GM23338 (cell line): ENCODE data around the gene CELF4. TPM values are rescaled to one million over a fixed set of nuclear protein-coding genes. Genes with fewer than 3 reads are reported as not detected.

Experiments used
- ATAC-seq: fragments of 200-7000 bp; cut with Tn5 transposase; 3 replicates; pipeline ENCODE4 v1.9.1; 2020
- DNase-seq: peaks from one replicate; pipeline ENCODE4 v3.0.0-alpha.2; 2015; ENCODE audit warnings: low spot score
- H2AFZ ChIP-seq: fragments of 200-600 bp; sonication (generic); 2 replicates; pipeline ENCODE4 v1.8.0; 2016; ENCODE audit warnings: antibody characterized with exemption, mild to moderate bottlenecking, moderate library complexity
- H3F3A ChIP-seq: fragments of 200-600 bp; sonication (generic); replicated peaks from 2 replicates; pipeline ENCODE4 v1.8.0; 2017; ENCODE audit warnings: antibody characterized with exemption, mixed run types, low read depth
- H3K27ac ChIP-seq: fragments of 200-600 bp; sonication (generic); 2 replicates; pipeline ENCODE4 v1.6.1; 2016; ENCODE audit warnings: low read depth
- H3K27me3 ChIP-seq: fragments of 200-600 bp; sonication (generic); 2 replicates; pipeline ENCODE4 v1.8.0; 2016; ENCODE audit warnings: mild to moderate bottlenecking, mixed run types, moderate library complexity; ENCODE audit not compliant: insufficient read depth
- H3K36me3 ChIP-seq: fragments of 200-600 bp; sonication (generic); 2 replicates; pipeline ENCODE4 v1.8.0; 2016; ENCODE audit warnings: mild to moderate bottlenecking; ENCODE audit not compliant: insufficient read depth
- H3K4me1 ChIP-seq: fragments of 200-600 bp; sonication (generic); 2 replicates; pipeline ENCODE4 v1.8.0; 2016; ENCODE audit warnings: mild to moderate bottlenecking, moderate library complexity; ENCODE audit not compliant: insufficient read depth
- H3K4me2 ChIP-seq: fragments of 200-600 bp; sonication (generic); 2 replicates; pipeline ENCODE4 v1.7.1; 2017; ENCODE audit warnings: mixed run types
- H3K4me3 ChIP-seq: fragments of 200-600 bp; sonication (generic); 2 replicates; pipeline ENCODE4 v1.6.1; 2016; ENCODE audit warnings: mixed run types
- H3K79me2 ChIP-seq: fragments of 200-600 bp; sonication (generic); replicated peaks from 2 replicates; pipeline ENCODE4 v1.8.0; 2017; ENCODE audit warnings: mild to moderate bottlenecking; ENCODE audit not compliant: insufficient read depth
- H3K9me2 ChIP-seq: fragments of 200-600 bp; sonication (generic); 2 replicates; pipeline ENCODE4 v1.8.0; 2017; ENCODE audit not compliant: insufficient read depth
- H4K20me1 ChIP-seq: fragments of 200-600 bp; sonication (generic); replicated peaks from 2 replicates; pipeline ENCODE4 v1.8.0; 2017; ENCODE audit warnings: mild to moderate bottlenecking; ENCODE audit not compliant: insufficient read depth
- H3K27ac Mint-ChIP-seq: 2 replicates; pipeline ENCODE4 v1.8.0; 2020; ENCODE audit warnings: inconsistent platforms, mild to moderate bottlenecking, moderate library complexity, mixed read lengths
- H3K27me3 Mint-ChIP-seq: 3 replicates; pipeline ENCODE4 v1.8.0; 2022; ENCODE audit warnings: low read depth, mild to moderate bottlenecking, moderate library complexity, mixed read lengths, inconsistent platforms; ENCODE audit not compliant: insufficient read depth, poor library complexity
- H3K36me3 Mint-ChIP-seq: 3 replicates; pipeline ENCODE4 v1.8.0; 2021; ENCODE audit warnings: low read depth, mild to moderate bottlenecking, inconsistent platforms, moderate library complexity, mixed read lengths
- H3K4me1 Mint-ChIP-seq: 3 replicates; pipeline ENCODE4 v1.8.0; 2020; ENCODE audit warnings: mild to moderate bottlenecking, inconsistent platforms, mixed read lengths
- H3K4me3 Mint-ChIP-seq: 3 replicates; pipeline ENCODE4 v1.8.0; 2021; ENCODE audit warnings: moderate library complexity, mild to moderate bottlenecking, inconsistent platforms, mixed read lengths
- H3K9me3 Mint-ChIP-seq: 3 replicates; pipeline ENCODE4 v1.8.0; 2020; ENCODE audit warnings: moderate library complexity, mild to moderate bottlenecking, inconsistent platforms, mixed read lengths
- CREB1 ChIP-seq: fragments of 250-450 bp; sonication (Bioruptor Pico); IDR thresholded peaks from 2 replicates; pipeline ENCODE4 v1.5.0; 2020; ENCODE audit warnings: low read depth, mild to moderate bottlenecking, moderate library complexity
- EZH2 ChIP-seq: fragments of 200-600 bp; sonication (generic); IDR thresholded peaks from one replicate; pipeline ENCODE4 v1.8.0; 2017; ENCODE audit warnings: antibody characterized with exemption, mild to moderate bottlenecking, low read depth; ENCODE audit not compliant: unreplicated experiment
- EZH2phosphoT487 ChIP-seq: fragments of 200-600 bp; sonication (generic); IDR thresholded peaks from one replicate; pipeline ENCODE4 v1.8.1; 2018; ENCODE audit warnings: antibody characterized with exemption; ENCODE audit not compliant: unreplicated experiment
- JUNB ChIP-seq: IDR thresholded peaks from one replicate; pipeline ENCODE4 v1.6.1; 2016; ENCODE audit warnings: antibody characterized with exemption; ENCODE audit not compliant: unreplicated experiment
- NANOG ChIP-seq: IDR thresholded peaks from 2 replicates; pipeline ENCODE4 v1.6.1; 2016; ENCODE audit warnings: antibody characterized with exemption, borderline replicate concordance
- POLR2AphosphoS5 ChIP-seq: IDR thresholded peaks from 2 replicates; pipeline ENCODE4 v1.6.1; 2016; ENCODE audit warnings: antibody characterized with exemption, low read depth
- ZNF114 ChIP-seq: fragments of 250-450 bp; sonication (Bioruptor Pico); IDR thresholded peaks from 2 replicates; pipeline ENCODE4 v1.5.0; 2020; ENCODE audit warnings: mild to moderate bottlenecking, moderate library complexity
- polyA plus RNA-seq: library from polyadenylated mRNA; unstranded; fragments of >200 nt; fragmentation: Nextera tagmentation; extraction: Ambion mirVana; gene quantifications from 2 replicates; pipeline ENCODE4 v1.2.1, GENCODE V29; 2016
- total RNA-seq: library from RNA; depleted of rRNA; stranded (reverse); fragments of >200 nt; shearing (Covaris generic); gene quantifications from 2 replicates; pipeline ENCODE4 v1.2.3, GENCODE V29; 2014
- TF ChIP-seq, protein P1 (sequence below), 2 experiments: fragments of 200-600 bp in 1 of 2; sonication (generic) in 1 of 2; conservative IDR thresholded peaks; 2 replicates each; pipeline versions ENCODE4 v1.5.1 to v1.6.1; 2016 to 2017; ENCODE audit warnings: antibody characterized with exemption in 2 of 2, low read depth in 2 of 2, mild to moderate bottlenecking in 2 of 2, moderate library complexity in 1 of 2

The CELF4 gene
- total and polyA plus RNA-seq, 2 experiments from 2014 or later = 2.6 to 6.7 TPM

DNA sequence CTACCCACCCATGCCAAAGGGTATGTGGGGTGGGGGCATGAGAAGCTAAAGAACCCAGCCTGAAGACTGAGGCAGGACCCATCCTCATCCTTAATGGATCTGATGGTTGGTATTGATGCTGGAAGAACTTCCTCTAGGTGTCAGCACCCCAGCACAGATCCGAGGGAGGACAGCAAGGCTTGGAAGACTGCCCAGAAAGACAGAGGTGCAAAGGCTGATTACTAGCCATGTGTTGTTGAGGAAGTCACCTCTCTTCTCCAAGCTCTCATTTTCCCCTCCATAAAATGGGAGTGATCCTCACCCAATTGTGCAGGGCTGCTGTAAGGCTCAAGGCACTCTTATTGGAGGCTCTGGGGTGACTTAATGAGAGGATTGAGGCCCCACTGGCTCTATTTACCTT, 256.5 kb downstream of the CELF4 start:
- Mint-ChIP-seq H3K9me3 (no peaks in the 10 kb centered on the region), H3K27ac (no peak overlapping the region), H3K36me3 (no peaks in the 10 kb centered on the region), H3K4me1 (peaks cover 3% of the 10 kb centered on the region; the same call in 1 of the 3 replicates), H3K4me3 (no peak overlapping the region), H3K27me3 (peaks cover 5% of the 10 kb centered on the region)
- Histone ChIP-seq H3K27me3 (no peaks in the 10 kb centered on the region), H3K27ac (no peak overlapping the region), H3F3A (no peaks in the 10 kb centered on the region), H3K4me1 (no peaks in the 10 kb centered on the region), H2AFZ (no peak overlapping the region), H3K4me2 (no peak overlapping the region), H4K20me1 (no peaks in the 10 kb centered on the region), H3K36me3 (no peaks in the 10 kb centered on the region), H3K4me3 (no peak overlapping the region), H3K79me2 (no peaks in the 10 kb centered on the region), H3K9me2 (0 out of 2 replicates have a peak, but pooled peaks cover 6% of the 10 kb centered on the region)
- ATAC-seq (no peak), DNase-seq (no peak)
- TF ChIP-seq NANOG = no peak
- TF ChIP-seq, protein P1, sequence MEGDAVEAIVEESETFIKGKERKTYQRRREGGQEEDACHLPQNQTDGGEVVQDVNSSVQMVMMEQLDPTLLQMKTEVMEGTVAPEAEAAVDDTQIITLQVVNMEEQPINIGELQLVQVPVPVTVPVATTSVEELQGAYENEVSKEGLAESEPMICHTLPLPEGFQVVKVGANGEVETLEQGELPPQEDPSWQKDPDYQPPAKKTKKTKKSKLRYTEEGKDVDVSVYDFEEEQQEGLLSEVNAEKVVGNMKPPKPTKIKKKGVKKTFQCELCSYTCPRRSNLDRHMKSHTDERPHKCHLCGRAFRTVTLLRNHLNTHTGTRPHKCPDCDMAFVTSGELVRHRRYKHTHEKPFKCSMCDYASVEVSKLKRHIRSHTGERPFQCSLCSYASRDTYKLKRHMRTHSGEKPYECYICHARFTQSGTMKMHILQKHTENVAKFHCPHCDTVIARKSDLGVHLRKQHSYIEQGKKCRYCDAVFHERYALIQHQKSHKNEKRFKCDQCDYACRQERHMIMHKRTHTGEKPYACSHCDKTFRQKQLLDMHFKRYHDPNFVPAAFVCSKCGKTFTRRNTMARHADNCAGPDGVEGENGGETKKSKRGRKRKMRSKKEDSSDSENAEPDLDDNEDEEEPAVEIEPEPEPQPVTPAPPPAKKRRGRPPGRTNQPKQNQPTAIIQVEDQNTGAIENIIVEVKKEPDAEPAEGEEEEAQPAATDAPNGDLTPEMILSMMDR (conservative IDR thresholded peaks at IDR 0.05; ENCODE audit: low read depth in 2 of 2) = peak in 1 of 2 experiments; percentile 28; a peak in 2 of 4 replicates

DNA sequence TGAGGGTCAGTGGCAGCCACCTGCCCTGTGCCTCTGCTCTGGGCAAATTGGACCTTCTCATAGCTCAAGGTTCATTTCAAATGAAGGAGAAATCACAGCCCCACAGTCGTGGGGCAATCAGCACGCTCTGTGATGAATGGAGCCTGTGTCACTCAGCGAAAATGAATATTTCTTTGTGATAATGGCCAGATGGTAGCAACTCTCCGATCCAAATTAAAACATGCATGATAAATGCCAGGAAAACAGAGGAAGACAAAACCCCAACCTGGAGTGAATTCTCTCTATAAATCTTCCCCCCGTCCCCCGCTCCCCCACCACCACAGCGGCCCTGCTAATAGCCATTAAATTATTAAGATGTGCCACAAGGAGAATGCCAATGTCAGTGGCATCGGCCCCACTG, 258.4 kb downstream of the CELF4 start:
- H3K4me1 Mint-ChIP-seq = peaks cover 3% of the 10 kb centered on the region; the same call in 1 of the 3 replicates
- no peaks in the 10 kb centered on the region for H3F3A ChIP-seq
- no peak for DNase-seq
- H3K27me3 ChIP-seq = no peaks in the 10 kb centered on the region
- H3K27ac Mint-ChIP-seq = no peak overlapping the region
- no peak overlapping the region for H3K4me3 Mint-ChIP-seq
- H2AFZ ChIP-seq = no peak overlapping the region
- no peaks in the 10 kb centered on the region for H3K4me1 ChIP-seq
- no peaks in the 10 kb centered on the region for H3K79me2 ChIP-seq
- TF ChIP-seq, protein P1 (conservative IDR thresholded peaks at IDR 0.05; ENCODE audit: low read depth in 2 of 2) = no peak
- TF ChIP-seq JUNB = no peak
- no peak for ATAC-seq
- no peaks in the 10 kb centered on the region for H3K36me3 ChIP-seq
- no peaks in the 10 kb centered on the region for H3K9me3 Mint-ChIP-seq
- no peak overlapping the region for H3K4me3 ChIP-seq
- peaks cover 10% of the 10 kb centered on the region for H3K27me3 Mint-ChIP-seq
- no peaks in the 10 kb centered on the region for H3K36me3 Mint-ChIP-seq
- no peak overlapping the region for H3K4me2 ChIP-seq
- H3K9me2 ChIP-seq = 0 out of 2 replicates have a peak, but pooled peaks cover 6% of the 10 kb centered on the region
- no peak overlapping the region for H3K27ac ChIP-seq
- no peaks in the 10 kb centered on the region for H4K20me1 ChIP-seq

DNA sequence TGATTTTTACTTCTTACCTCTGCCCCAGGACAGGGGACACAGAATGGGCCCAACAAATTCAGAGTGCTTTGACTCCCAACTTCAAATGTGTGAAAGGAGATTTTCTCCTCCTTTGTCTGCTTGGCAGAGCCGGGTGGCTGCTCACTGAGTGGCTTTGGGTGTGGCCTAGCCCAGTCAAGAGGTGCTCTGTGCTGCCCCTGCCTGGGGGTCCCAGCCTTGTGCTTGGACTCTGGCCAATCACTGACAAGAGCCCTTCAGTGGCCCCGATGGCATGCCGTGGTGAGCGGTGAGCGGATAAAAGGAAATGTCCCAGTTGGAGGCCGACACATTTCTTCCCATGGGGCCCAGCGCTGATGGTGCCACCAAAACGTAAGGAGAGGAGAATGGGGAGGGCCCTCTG, 259.2 kb downstream of the CELF4 start:
- Mint-ChIP-seq H3K27ac (no peak overlapping the region), H3K27me3 (peaks cover 11% of the 10 kb centered on the region), H3K9me3 (no peaks in the 10 kb centered on the region), H3K4me3 (no peak overlapping the region), H3K4me1 (peaks cover 3% of the 10 kb centered on the region; the same call in 1 of the 3 replicates), H3K36me3 (no peaks in the 10 kb centered on the region)
- H3K4me2 ChIP-seq = no peak overlapping the region
- H3K4me1 ChIP-seq = no peaks in the 10 kb centered on the region
- no peaks in the 10 kb centered on the region for H4K20me1 ChIP-seq
- DNase-seq = no peak
- H3K27me3 ChIP-seq = no peaks in the 10 kb centered on the region
- no peaks in the 10 kb centered on the region for H3K36me3 ChIP-seq
- H3F3A ChIP-seq = no peaks in the 10 kb centered on the region
- 0 out of 2 replicates have a peak, but pooled peaks cover 6% of the 10 kb centered on the region for H3K9me2 ChIP-seq
- H2AFZ ChIP-seq = no peak overlapping the region
- ATAC-seq = peak; percentile 60
- no peak overlapping the region for H3K4me3 ChIP-seq
- H3K79me2 ChIP-seq = no peaks in the 10 kb centered on the region
- no peak overlapping the region for H3K27ac ChIP-seq
- no peak for TF ChIP-seq CREB1
- no peak for TF ChIP-seq EZH2phosphoT487
- TF ChIP-seq, protein P1 (conservative IDR thresholded peaks at IDR 0.05; ENCODE audit: low read depth in 2 of 2) = no peak
- TF ChIP-seq EZH2 = no peak
- no peak for TF ChIP-seq ZNF114
- TF ChIP-seq JUNB = no peak
- no peak for TF ChIP-seq POLR2AphosphoS5
